Neural cell (in vitro differentiated cells): ENCODE results near the gene GAA. TPM values are rescaled to one million over a fixed set of nuclear protein-coding genes. Genes with fewer than 3 reads are reported as not detected.

ENCODE experiments used
- H2AFZ ChIP-seq: fragments of 200-600, 300-800 bp; sonication (generic), shearing (Covaris generic); 2 replicates; pipeline ENCODE4 v1.6.0; 2014; ENCODE audit warnings: low read depth, mild to moderate bottlenecking, antibody characterized with exemption, low read length, moderate library complexity
- H3F3A ChIP-seq: fragments of 200-600 bp; shearing (Covaris generic); 2 replicates; pipeline ENCODE4 v1.6.1; 2016; ENCODE audit warnings: mild to moderate bottlenecking, moderate library complexity, mixed read lengths, antibody characterized with exemption, low read length; ENCODE audit not compliant: insufficient read depth, poor library complexity, severe bottlenecking
- H3K27ac ChIP-seq: fragments of 200-600, 300-800 bp; sonication (generic), shearing (Covaris generic); 2 replicates; pipeline ENCODE4 v1.5.1; 2014; ENCODE audit warnings: mild to moderate bottlenecking, low read length, moderate library complexity
- H3K27me3 ChIP-seq: fragments of 300-800, 200-600 bp; sonication (generic), shearing (Covaris generic); 2 replicates; pipeline ENCODE4 v1.6.0; 2014; ENCODE audit warnings: mild to moderate bottlenecking, low read depth, low read length, moderate library complexity; ENCODE audit not compliant: insufficient read depth
- H3K36me3 ChIP-seq: fragments of 300-800, 200-600 bp; sonication (generic), shearing (Covaris generic); 2 replicates; pipeline ENCODE4 v1.5.1; 2014; ENCODE audit warnings: mild to moderate bottlenecking, antibody characterized with exemption, low read length, moderate library complexity; ENCODE audit not compliant: insufficient read depth
- H3K4me2 ChIP-seq: fragments of 300-800, 200-600 bp; sonication (generic), shearing (Covaris generic); 2 replicates; pipeline ENCODE4 v1.6.0; 2014; ENCODE audit warnings: mild to moderate bottlenecking, low read length
- H3K4me3 ChIP-seq: fragments of 300-800, 200-600 bp; sonication (generic), shearing (Covaris generic); 2 replicates; pipeline ENCODE4 v1.5.1; 2014; ENCODE audit warnings: mild to moderate bottlenecking, low read length, moderate library complexity
- H3K79me2 ChIP-seq: fragments of 200-600 bp; shearing (Covaris generic); replicated peaks from 2 replicates; pipeline ENCODE4 v1.6.0; 2014; ENCODE audit warnings: mild to moderate bottlenecking, low read length, moderate library complexity; ENCODE audit not compliant: insufficient read depth
- H3K9ac ChIP-seq: fragments of 300-800, 200-600 bp; sonication (generic), shearing (Covaris generic); 2 replicates; pipeline ENCODE4 v1.6.1; 2016; ENCODE audit warnings: mild to moderate bottlenecking, low read length, mixed read lengths
- H3K9me2 ChIP-seq: fragments of 200-600 bp; shearing (Covaris generic); 2 replicates; pipeline ENCODE4 v1.6.1; 2016; ENCODE audit warnings: mild to moderate bottlenecking, low read length, mixed read lengths; ENCODE audit not compliant: insufficient read depth
- H3K9me3 ChIP-seq: fragments of 200-600, 300-800 bp; sonication (generic), shearing (Covaris generic); 2 replicates; pipeline ENCODE4 v1.6.1; 2016; ENCODE audit warnings: mild to moderate bottlenecking, mixed run types, low read length, moderate library complexity, mixed read lengths
- H4K20me1 ChIP-seq: fragments of 200-600 bp; shearing (Covaris generic); 2 replicates; pipeline ENCODE4 v1.6.1; 2016; ENCODE audit warnings: mild to moderate bottlenecking, mixed run types; ENCODE audit not compliant: insufficient read depth
- CTCF ChIP-seq: fragments of 450-650 bp; IDR thresholded peaks from 2 replicates; pipeline ENCODE4 v1.5.1; 2014; ENCODE audit warnings: antibody characterized with exemption, mild to moderate bottlenecking, moderate library complexity; ENCODE audit not compliant: poor library complexity, severe bottlenecking
- EP300 ChIP-seq: fragments of 450-650 bp; conservative IDR thresholded peaks from 2 replicates; pipeline ENCODE4 v1.6.1; 2014; ENCODE audit warnings: antibody characterized with exemption, mild to moderate bottlenecking, moderate library complexity; ENCODE audit not compliant: poor library complexity, severe bottlenecking
- EZH2 ChIP-seq: fragments of 200-600, 300-800 bp; shearing (Covaris generic), sonication (generic); IDR thresholded peaks from 2 replicates; pipeline ENCODE4 v1.6.1; 2014; ENCODE audit warnings: antibody characterized with exemption, low read length, borderline replicate concordance, mild to moderate bottlenecking; ENCODE audit not compliant: insufficient read depth, poor library complexity, severe bottlenecking
- MXI1 ChIP-seq: fragments of 450-650 bp; conservative IDR thresholded peaks from 2 replicates; pipeline ENCODE4 v1.6.1; 2014; ENCODE audit warnings: antibody characterized with exemption, mild to moderate bottlenecking; ENCODE audit not compliant: poor library complexity, severe bottlenecking
- POLR2AphosphoS5 ChIP-seq: IDR thresholded peaks from 2 replicates; pipeline ENCODE4 v1.6.1; 2012
- RAD21 ChIP-seq: fragments of 450-650 bp; conservative IDR thresholded peaks from 2 replicates; pipeline ENCODE4 v1.6.1; 2014; ENCODE audit warnings: antibody characterized with exemption, mild to moderate bottlenecking, moderate library complexity
- REST ChIP-seq: IDR thresholded peaks from 2 replicates; pipeline ENCODE4 v1.6.1; 2012; ENCODE audit warnings: borderline replicate concordance
- SMC3 ChIP-seq: fragments of 450-650 bp; conservative IDR thresholded peaks from 2 replicates; pipeline ENCODE4 v1.6.1; 2014; ENCODE audit warnings: antibody characterized with exemption, mild to moderate bottlenecking, moderate library complexity; ENCODE audit not compliant: poor library complexity
- TAF1 ChIP-seq: IDR thresholded peaks from 2 replicates; pipeline ENCODE4 v1.6.1; 2012; ENCODE audit warnings: low read depth
- polyA plus RNA-seq: library from polyadenylated mRNA; depleted of rRNA; stranded (reverse); fragments of >200 nt; gene quantifications from 2 replicates; pipeline ENCODE4 v1.2.3, GENCODE V29; 2014

GAA gene
- polyA plus RNA-seq, 1 donor from 2014 or later, result 58.9 TPM

GRCh38 chr17:80113033-80113484 lies 11.7 kb downstream of the GAA start:
- no peak for TF ChIP-seq SMC3
- no peak for TF ChIP-seq POLR2AphosphoS5
- TF ChIP-seq RAD21, result no peak
- no peak for TF ChIP-seq EZH2
- no peak for TF ChIP-seq REST
- TF ChIP-seq TAF1, result no peak
- no peak for TF ChIP-seq MXI1
- no peak for TF ChIP-seq CTCF
- no peak for TF ChIP-seq EP300
- Histone ChIP-seq H3K79me2 (no peaks in the 10 kb centered on the region), H3K4me2 (no peak overlapping the region), H3K9me2 (no peaks in the 10 kb centered on the region), H2AFZ (no peak overlapping the region), H3K9me3 (no peaks in the 10 kb centered on the region), H3K9ac (no peak overlapping the region), H3K4me3 (no peak overlapping the region), H3K36me3 (no peaks in the 10 kb centered on the region), H3K27ac (no peak overlapping the region), H3K27me3 (no peaks in the 10 kb centered on the region), H4K20me1 (no peaks in the 10 kb centered on the region), H3F3A (no peaks in the 10 kb centered on the region)

GRCh38 chr17:80114758-80115157 lies 13.4 kb downstream of the GAA start:
- Histone ChIP-seq H3K9ac (no peak overlapping the region), H3K4me2 (no peak overlapping the region), H3K9me2 (no peaks in the 10 kb centered on the region), H3K27me3 (no peaks in the 10 kb centered on the region), H4K20me1 (no peaks in the 10 kb centered on the region), H3K79me2 (no peaks in the 10 kb centered on the region), H3K9me3 (no peaks in the 10 kb centered on the region), H3K27ac (no peak overlapping the region), H3K4me3 (no peak overlapping the region), H3K36me3 (no peaks in the 10 kb centered on the region), H2AFZ (no peak overlapping the region), H3F3A (no peaks in the 10 kb centered on the region)
- TF ChIP-seq TAF1, result no peak
- TF ChIP-seq SMC3, result no peak
- no peak for TF ChIP-seq REST
- no peak for TF ChIP-seq EP300
